Activated CD4-positive, alpha-beta T cell treated with anti-CD3 and anti-CD28 coated beads, Interleukin-2, amount 50 U/mL, for 48 hours (primary cell): ENCODE results near the gene NCAPD2.
"Not testable (repeated sequence)": the region's sequence is repeated elsewhere in the genome, so short reads cannot be mapped to it uniquely, and the experiment has no call there.

Source experiments
- DNase-seq, 2 experiments: peaks; one replicate each; pipeline ENCODE4 v3.0.0-alpha.2; 2020

Gene NCAPD2

DNA sequence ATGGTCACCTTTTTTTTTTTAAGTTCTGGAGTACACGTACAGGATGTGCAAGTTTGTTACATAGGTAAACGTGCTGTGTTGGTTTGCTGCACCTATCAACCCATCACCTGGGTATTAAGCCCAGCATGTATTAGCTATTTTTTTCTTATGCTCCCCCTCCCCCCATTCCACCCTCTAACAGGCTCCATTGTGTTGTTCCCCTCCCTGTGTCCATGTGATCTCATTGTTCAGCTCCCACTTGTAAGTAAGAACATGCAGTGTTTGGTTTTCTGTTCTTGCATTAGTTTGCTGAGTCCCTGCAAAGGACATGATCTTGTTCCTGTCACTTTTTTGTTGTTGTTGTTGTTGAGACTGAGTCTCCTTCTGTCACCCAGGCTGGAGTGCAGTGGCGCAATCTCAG, 3.4 kb downstream of the NCAPD2 start:
- DNase-seq: not testable (repeated sequence)

DNA sequence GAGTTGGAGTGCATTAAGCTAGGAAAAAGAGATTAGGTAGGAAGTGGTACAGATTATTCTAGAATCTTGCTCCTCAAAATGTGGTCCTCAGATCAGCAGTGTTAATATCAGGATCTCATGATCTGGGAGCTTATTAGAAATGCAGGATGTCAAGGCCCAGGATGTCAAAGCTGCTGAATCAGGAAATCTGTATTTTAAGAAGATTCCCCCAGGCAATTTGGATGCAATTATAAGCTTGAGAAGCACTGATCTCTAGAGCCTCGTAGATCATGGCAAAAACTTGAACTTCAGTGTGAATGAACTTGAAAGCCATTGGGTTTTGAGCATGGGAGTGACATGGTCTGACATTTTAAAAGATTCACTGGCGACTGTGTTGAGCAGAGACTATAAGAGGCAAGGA, 6.6 kb downstream of the NCAPD2 start:
- no peak for DNase-seq

DNA sequence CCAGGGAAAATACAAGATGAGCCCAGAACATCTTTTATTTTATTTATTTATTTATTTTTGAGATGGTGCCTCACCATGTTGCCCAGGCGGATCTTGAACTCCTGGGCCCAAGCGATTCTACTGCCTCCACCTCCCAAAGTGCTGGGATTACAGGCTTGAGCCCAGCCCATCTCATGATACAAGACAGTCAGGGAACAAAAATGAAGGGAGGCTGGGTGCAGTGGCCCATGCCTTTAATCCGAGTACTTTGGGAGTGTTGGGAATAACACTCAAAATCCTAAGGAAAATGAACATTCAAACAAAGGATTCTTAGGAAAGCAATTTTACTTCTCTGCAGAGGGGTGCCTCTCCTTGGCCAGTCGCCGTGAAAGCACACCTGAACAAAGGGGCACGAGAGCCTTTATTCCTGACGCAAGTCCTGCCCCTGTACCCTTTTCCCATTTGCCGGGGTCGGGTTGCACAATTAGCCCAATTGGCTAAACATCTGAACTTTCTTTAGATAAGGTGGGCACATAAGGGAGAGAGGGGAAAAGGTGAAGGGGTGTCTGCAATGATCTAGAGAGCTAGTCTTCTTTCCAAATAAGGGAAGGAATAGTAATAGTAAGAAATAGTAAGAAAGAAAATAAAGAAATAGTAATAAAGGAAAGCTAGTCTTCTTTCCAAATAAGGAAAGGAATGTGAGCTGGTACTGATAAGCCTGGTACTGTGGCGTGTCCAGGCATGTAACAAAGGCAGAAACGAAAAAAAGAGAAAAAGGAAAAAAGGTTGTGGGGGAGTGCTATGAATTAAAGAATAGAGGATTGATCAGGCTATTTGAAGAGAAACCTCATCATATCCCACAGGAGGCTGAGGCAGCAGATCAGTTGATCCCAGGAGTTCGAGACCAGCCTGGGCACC, 13.4 kb downstream of the NCAPD2 start:
- no peak for DNase-seq

- DNase-seq: no peak
These were observed 14.2 kb downstream of the NCAPD2 start for GRCh38 chr12:6508087-6508486.

GRCh38 chr12:6520186-6520585, 26.3 kb downstream of the NCAPD2 start:
- DNase-seq: no peak

DNA sequence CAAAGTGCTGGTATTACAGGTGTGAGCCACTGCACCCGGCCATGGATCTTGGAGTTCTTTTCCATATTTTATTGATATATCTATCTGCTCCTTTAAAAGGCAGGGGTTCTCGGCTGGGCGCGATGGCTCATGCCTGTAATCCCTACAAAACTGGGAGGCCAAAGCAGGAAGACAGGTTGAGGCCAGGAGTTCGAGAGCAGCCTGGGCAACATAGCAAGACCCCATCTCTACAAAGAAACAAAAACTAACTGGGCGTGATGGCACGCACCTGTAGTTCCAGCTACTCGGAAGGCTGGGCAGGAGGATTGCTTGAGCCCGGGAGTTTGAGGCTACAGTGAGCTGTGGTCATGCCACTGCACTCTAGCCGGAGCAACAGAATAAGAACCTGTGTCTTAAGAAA, 28.3 kb downstream of the NCAPD2 start:
- DNase-seq: no peak

DNA sequence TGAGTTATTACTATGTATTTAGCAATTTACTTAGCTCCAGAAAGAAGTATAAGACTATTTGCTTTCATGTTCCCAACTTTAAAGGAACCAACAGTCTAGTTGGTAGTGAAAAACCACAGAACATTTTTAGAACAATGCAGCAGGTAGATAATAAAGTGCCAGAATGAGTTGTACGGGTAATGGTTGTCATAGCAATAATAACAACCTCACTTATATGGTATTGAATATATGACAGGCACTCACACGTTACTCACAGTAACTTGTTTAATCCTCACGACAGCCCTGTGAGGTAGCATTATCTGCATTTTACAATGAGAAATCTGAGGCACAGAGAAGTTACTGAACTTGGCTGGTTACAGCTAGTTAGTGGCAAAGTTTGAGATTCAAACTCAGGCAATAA, 29.8 kb downstream of the NCAPD2 start:
- no peak for DNase-seq

DNA sequence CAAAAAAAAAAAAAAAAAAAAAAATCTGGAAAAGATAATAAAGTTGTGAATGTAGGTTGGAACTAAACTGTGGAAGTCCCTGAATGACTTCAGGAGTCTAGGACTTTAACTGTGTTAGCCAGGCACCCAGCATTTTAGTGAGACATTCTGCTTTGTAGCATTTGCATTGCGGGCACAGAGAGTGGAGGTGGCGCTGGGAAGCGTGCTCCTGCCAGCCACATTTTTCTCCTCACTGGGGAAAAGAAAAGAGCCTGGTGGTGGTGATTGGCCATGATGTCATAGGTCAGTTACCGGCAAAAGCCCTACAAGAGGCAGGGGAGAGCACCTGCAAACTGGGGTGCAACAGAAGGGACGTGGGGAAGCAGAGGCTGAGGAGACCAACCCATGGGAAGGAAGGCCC, 30.7 kb downstream of the NCAPD2 start:
- no peak for DNase-seq

- DNase-seq: no peak
These were observed 32.3 kb downstream of the NCAPD2 start for GRCh38 chr12:6526201-6526600.

GRCh38 chr12:6526766-6527525, 33.0 kb downstream of the NCAPD2 start:
- DNase-seq: no peak

DNA sequence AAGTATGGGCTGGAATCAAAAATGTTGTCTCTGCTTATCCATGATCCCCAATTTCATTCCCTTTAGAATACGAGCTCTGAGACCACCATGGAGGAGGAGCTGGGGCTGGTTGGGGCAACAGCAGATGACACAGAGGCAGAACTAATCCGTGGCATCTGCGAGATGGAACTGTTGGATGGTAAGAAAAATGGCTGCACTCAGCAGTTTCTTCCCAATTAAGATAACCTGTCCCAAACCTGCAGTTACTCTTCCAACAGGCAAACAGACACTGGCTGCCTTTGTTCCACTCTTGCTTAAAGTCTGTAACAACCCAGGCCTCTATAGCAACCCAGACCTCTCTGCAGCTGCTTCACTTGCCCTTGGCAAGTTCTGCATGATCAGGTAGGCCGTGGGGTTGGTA, 33.8 kb downstream of the NCAPD2 start:
- DNase-seq: no peak

DNA sequence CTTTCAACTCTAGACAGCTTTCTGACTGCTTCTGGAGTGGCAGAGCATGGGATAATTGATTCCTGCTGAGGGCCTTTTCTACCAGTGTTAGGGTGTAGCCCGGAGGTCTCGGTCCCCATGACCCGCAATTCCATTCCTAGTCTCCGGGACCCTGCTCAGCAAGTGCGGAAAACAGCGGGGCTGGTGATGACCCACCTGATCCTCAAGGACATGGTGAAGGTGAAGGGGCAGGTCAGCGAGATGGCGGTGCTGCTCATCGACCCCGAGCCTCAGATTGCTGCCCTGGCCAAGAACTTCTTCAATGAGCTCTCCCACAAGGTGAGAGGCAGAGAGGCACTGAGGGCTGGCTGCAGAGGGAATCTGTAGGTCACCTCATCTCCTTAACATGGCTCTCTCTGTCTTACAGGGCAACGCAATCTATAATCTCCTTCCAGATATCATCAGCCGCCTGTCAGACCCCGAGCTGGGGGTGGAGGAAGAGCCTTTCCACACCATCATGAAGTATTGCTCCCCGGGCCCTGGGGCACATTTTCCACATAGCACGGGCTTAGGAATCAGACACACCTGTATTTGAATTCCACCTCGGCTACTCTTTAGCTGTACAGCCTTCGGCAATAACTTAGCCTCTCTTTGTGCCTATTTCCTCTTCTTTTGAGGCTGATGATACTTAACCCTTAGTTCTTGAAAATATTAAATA, 34.8 kb downstream of the NCAPD2 start:
- DNase-seq: no peak

DNA sequence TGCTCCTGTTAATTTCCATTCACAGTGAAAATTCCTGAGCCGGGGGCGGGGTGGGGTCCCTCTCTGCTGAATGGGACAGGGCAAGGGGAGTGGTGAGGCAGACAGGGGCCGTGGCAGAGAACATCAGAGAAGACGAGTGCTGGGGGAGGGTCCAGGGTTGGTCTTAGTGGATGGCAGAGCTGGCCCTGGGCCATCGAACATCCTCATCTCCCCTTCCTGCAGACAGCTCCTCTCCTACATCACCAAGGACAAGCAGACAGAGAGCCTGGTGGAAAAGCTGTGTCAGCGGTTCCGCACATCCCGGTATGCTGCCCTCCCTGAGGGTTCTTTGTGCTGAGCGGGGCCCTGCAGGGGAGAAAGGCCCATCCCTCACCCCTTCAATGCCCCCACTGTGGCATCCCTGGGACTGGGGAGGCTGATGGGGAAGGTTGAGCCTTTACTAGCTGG, 35.4 kb downstream of the NCAPD2 start:
- no peak for DNase-seq

- DNase-seq: no peak
These were observed 36.8 kb downstream of the NCAPD2 start for GRCh38 chr12:6530576-6531260.

DNA sequence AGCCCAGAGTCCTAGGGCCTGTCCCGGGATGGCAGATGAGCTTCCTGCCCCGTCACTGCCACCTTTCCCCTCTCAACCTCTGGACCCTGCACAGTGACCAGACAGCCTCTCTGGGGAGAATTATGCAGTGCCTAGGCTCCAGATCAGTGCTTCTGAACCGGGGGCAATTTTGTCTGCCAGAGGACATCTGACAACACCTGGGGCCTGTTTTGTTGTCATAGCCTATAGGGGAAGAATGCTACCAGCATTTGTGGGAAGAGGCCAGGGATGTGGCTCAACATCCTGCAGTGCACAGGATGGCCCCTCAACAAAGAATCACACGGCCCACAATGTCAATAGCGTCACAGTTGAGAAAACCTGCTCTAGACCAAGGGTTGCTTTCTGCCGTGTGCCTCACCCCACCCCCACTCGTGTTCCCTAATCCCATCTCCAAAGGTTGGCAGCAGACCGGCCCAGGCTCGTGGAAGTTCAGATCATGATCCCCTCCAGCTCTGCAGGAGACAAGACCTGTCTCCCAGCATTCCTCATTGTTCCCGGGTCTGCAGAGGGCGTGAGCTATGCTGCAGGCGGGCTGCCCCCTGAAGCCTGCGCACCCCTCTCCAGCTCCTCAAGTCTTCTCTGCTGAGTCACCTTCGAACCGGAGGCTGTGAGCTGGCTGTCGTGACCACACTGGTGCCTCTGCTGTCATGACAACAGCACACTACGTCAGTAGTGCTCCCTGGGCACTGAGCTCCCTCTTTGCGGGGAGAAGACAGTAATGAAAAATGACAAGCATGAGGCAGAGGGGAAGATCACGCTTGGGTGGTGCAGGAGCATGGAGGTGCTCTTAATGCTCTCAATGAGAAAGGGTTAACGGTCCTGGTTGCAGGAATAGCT, 38.4 kb downstream of the NCAPD2 start:
- peak; percentile 84 to 88 for DNase-seq

- DNase-seq: peak; percentile 72 to 78
These were observed 39.2 kb downstream of the NCAPD2 start for GRCh38 chr12:6532927-6533652.

- DNase-seq: no peak
These were observed 39.7 kb downstream of the NCAPD2 start for GRCh38 chr12:6533653-6533922.

DNA sequence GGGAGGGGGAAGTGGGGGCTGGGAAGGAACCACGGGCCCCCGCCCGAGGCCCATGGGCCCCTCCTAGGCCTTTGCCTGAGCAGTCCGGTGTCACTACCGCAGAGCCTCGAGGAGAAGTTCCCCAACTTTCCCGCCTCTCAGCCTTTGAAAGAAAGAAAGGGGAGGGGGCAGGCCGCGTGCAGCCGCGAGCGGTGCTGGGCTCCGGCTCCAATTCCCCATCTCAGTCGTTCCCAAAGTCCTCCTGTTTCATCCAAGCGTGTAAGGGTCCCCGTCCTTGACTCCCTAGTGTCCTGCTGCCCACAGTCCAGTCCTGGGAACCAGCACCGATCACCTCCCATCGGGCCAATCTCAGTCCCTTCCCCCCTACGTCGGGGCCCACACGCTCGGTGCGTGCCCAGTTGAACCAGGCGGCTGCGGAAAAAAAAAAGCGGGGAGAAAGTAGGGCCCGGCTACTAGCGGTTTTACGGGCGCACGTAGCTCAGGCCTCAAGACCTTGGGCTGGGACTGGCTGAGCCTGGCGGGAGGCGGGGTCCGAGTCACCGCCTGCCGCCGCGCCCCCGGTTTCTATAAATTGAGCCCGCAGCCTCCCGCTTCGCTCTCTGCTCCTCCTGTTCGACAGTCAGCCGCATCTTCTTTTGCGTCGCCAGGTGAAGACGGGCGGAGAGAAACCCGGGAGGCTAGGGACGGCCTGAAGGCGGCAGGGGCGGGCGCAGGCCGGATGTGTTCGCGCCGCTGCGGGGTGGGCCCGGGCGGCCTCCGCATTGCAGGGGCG, 40.2 kb downstream of the NCAPD2 start, which contains the start of gene GAPDH:
GAPDH (plus strand) TSS at position 595 of the 772 bp plus-strand sequence. CDS start 316 bp downstream, outside the sequence.
- peak; percentile 91 to 92 for DNase-seq

- DNase-seq: no peak
These were observed 40.7 kb downstream of the NCAPD2 start for GRCh38 chr12:6534695-6534944.

DNA sequence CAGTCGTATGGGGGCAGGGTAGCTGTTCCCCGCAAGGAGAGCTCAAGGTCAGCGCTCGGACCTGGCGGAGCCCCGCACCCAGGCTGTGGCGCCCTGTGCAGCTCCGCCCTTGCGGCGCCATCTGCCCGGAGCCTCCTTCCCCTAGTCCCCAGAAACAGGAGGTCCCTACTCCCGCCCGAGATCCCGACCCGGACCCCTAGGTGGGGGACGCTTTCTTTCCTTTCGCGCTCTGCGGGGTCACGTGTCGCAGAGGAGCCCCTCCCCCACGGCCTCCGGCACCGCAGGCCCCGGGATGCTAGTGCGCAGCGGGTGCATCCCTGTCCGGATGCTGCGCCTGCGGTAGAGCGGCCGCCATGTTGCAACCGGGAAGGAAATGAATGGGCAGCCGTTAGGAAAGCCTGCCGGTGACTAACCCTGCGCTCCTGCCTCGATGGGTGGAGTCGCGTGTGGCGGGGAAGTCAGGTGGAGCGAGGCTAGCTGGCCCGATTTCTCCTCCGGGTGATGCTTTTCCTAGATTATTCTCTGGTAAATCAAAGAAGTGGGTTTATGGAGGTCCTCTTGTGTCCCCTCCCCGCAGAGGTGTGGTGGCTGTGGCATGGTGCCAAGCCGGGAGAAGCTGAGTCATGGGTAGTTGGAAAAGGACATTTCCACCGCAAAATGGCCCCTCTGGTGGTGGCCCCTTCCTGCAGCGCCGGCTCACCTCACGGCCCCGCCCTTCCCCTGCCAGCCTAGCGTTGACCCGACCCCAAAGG, 41.2 kb downstream of the NCAPD2 start:
- DNase-seq: peak; percentile 74 to 79
